ENCODE measurements around the gene COLEC12. TPM values are rescaled to one million over a fixed set of nuclear protein-coding genes. Genes with fewer than 3 reads are reported as not detected.

Gene COLEC12
- total and polyA plus RNA-seq, 10 of the 15 experiments (the other 5 are each of a cell fraction or from before 2014, with no cell fraction given) = 0.04 to 0.05 TPM; not detected in 8

DNA sequence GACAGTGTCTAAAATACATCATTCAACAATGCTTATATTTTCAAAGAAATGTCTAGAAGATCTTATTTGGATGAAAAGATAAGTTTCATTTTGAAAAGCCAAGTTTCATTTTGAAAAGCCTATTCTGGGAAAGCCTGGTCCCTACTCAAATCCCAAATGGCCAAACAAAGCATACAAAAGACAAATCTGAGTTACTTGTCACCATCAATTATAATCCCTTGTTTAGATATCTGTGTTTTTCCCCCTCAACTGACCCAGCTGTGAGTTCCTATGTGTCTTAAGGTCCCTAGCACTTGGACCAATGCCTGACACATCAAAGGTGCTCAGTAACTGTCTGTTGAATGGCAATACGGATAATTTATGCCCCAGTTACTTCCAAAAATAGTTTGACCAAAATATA is 180.3 kb downstream of the COLEC12 start (continued):
- TF ChIP-seq, protein P1, sequence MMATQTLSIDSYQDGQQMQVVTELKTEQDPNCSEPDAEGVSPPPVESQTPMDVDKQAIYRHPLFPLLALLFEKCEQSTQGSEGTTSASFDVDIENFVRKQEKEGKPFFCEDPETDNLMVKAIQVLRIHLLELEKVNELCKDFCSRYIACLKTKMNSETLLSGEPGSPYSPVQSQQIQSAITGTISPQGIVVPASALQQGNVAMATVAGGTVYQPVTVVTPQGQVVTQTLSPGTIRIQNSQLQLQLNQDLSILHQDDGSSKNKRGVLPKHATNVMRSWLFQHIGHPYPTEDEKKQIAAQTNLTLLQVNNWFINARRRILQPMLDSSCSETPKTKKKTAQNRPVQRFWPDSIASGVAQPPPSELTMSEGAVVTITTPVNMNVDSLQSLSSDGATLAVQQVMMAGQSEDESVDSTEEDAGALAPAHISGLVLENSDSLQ (IDR thresholded peaks at IDR 0.05) = no peak

DNA sequence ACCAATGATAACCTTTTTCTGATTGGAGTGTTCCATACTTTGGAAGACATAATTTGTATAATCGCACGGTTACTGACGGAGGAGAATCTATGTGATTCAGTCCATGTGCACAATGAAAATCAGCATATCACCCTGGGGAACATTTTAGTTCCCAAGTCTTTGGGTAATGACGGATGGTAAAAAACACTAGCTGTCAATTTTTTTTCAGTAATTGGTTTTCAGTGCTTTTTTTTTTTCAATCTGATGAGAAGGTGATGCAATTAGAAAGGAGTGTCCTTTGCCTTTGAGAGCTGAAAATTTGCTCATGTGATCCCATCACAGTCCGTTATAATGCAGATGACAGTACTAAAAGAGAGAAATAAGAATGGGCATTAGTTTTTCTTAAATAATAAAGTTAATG is 180.8 kb downstream of the COLEC12 start:
- ChIA-PET SMC1A (ENCODE audit: uncharacterized antibody, unreplicated experiment) (no interaction called here), CTCF (no interaction called here), POLR2A (no interaction called here), RAD21 (ENCODE audit: unreplicated experiment) (no interaction called here)
- no peak overlapping the region for H2AFZ ChIP-seq (ENCODE audit: control insufficient read depth, low read depth, low read length)
- H3K36me3 ChIP-seq (ENCODE audit: control insufficient read depth in 2 of 2, insufficient read depth in 2 of 2, low read length in 1 of 2) = no peaks in the 10 kb centered on the region
- intact Hi-C loops (cut with micrococcal nuclease; ENCODE audit: unreplicated experiment) = no loop called here
- BruUV-seq (replicated peaks) = no TSS peak
- no peak for ATAC-seq
- no peaks in the 10 kb centered on the region for H4K20me1 ChIP-seq (ENCODE audit: control insufficient read depth, insufficient read depth)
- H3K4me2 ChIP-seq (ENCODE audit: control insufficient read depth, insufficient read depth) = no peak overlapping the region
- WGBS (ENCODE audit: insufficient coverage, insufficient replicate concordance, low lambda C conversion rate, missing lambda C conversion rate) = 42% methylated on average over 5 of the region's 5 CpGs
- DNase-seq (ENCODE audit: low read depth, low spot score) = no peak
- TF ChIP-seq, protein P2, sequence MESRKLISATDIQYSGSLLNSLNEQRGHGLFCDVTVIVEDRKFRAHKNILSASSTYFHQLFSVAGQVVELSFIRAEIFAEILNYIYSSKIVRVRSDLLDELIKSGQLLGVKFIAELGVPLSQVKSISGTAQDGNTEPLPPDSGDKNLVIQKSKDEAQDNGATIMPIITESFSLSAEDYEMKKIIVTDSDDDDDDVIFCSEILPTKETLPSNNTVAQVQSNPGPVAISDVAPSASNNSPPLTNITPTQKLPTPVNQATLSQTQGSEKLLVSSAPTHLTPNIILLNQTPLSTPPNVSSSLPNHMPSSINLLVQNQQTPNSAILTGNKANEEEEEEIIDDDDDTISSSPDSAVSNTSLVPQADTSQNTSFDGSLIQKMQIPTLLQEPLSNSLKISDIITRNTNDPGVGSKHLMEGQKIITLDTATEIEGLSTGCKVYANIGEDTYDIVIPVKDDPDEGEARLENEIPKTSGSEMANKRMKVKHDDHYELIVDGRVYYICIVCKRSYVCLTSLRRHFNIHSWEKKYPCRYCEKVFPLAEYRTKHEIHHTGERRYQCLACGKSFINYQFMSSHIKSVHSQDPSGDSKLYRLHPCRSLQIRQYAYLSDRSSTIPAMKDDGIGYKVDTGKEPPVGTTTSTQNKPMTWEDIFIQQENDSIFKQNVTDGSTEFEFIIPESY (IDR thresholded peaks at IDR 0.05) = no peak
- TF ChIP-seq YBX1 (IDR thresholded peaks at IDR 0.05) = no peak
- no peak for TF ChIP-seq DPF2 (IDR thresholded peaks at IDR 0.05)
- no peak for TF ChIP-seq FOXK2 (IDR thresholded peaks at IDR 0.05)
- TF ChIP-seq, protein P3, sequence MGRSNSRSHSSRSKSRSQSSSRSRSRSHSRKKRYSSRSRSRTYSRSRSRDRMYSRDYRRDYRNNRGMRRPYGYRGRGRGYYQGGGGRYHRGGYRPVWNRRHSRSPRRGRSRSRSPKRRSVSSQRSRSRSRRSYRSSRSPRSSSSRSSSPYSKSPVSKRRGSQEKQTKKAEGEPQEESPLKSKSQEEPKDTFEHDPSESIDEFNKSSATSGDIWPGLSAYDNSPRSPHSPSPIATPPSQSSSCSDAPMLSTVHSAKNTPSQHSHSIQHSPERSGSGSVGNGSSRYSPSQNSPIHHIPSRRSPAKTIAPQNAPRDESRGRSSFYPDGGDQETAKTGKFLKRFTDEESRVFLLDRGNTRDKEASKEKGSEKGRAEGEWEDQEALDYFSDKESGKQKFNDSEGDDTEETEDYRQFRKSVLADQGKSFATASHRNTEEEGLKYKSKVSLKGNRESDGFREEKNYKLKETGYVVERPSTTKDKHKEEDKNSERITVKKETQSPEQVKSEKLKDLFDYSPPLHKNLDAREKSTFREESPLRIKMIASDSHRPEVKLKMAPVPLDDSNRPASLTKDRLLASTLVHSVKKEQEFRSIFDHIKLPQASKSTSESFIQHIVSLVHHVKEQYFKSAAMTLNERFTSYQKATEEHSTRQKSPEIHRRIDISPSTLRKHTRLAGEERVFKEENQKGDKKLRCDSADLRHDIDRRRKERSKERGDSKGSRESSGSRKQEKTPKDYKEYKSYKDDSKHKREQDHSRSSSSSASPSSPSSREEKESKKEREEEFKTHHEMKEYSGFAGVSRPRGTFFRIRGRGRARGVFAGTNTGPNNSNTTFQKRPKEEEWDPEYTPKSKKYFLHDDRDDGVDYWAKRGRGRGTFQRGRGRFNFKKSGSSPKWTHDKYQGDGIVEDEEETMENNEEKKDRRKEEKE (IDR thresholded peaks at IDR 0.05) = no peak
- TF ChIP-seq IRF4 (IDR thresholded peaks at IDR 0.05; ENCODE audit: low read depth, low read length) = no peak
- no peak for TF ChIP-seq NR2C1 (IDR thresholded peaks at IDR 0.05)
- TF ChIP-seq LARP7 (IDR thresholded peaks at IDR 0.05) = no peak
- TF ChIP-seq, protein P4, sequence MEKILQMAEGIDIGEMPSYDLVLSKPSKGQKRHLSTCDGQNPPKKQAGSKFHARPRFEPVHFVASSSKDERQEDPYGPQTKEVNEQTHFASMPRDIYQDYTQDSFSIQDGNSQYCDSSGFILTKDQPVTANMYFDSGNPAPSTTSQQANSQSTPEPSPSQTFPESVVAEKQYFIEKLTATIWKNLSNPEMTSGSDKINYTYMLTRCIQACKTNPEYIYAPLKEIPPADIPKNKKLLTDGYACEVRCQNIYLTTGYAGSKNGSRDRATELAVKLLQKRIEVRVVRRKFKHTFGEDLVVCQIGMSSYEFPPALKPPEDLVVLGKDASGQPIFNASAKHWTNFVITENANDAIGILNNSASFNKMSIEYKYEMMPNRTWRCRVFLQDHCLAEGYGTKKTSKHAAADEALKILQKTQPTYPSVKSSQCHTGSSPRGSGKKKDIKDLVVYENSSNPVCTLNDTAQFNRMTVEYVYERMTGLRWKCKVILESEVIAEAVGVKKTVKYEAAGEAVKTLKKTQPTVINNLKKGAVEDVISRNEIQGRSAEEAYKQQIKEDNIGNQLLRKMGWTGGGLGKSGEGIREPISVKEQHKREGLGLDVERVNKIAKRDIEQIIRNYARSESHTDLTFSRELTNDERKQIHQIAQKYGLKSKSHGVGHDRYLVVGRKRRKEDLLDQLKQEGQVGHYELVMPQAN (conservative IDR thresholded peaks at IDR 0.05) = no peak
- TF ChIP-seq ZNF384 (IDR thresholded peaks at IDR 0.05; ENCODE audit: borderline replicate concordance, low read depth, low read length) = no peak
- TF ChIP-seq IKZF1 (conservative IDR thresholded peaks at IDR 0.05) = no peak
- no peak for TF ChIP-seq RAD21 (IDR thresholded peaks at IDR 0.05; ENCODE audit: insufficient read depth, low read depth, low read length)
- no peak for TF ChIP-seq WRNIP1 (IDR thresholded peaks at IDR 0.05; ENCODE audit: borderline replicate concordance, low read depth, low read length)
- TF ChIP-seq SMARCA5 (IDR thresholded peaks at IDR 0.05) = no peak
- no peak for FAIRE-seq
- in situ Hi-C loops (cut with MboI) = no loop called here
- no peaks in the 10 kb centered on the region; a peak in 1 of 4 replicates for H3K27me3 ChIP-seq (replicated peaks in 1 of 2; ENCODE audit: control insufficient read depth in 2 of 2, insufficient read depth in 2 of 2, low read length in 1 of 2)
- H3K9ac ChIP-seq (ENCODE audit: control insufficient read depth, insufficient read depth, low read length) = no peak overlapping the region
- no peaks in the 10 kb centered on the region for H3K79me2 ChIP-seq (ENCODE audit: control insufficient read depth, insufficient read depth, low read length)
- H3K27ac ChIP-seq (ENCODE audit: control insufficient read depth, insufficient read depth) = no peak overlapping the region
- no peaks in the 10 kb centered on the region for H3K4me1 ChIP-seq (ENCODE audit: control insufficient read depth, insufficient read depth, low read length)
- no peak overlapping the region for H3K4me3 ChIP-seq
- no peaks in the 10 kb centered on the region for H3K9me3 ChIP-seq (replicated peaks; ENCODE audit: control insufficient read depth, insufficient read depth, low read length)

Measured in GM12878 (cell line).